GM12801 (cell line): Measurements from ENCODE around the gene SMYD4.

ENCODE experiments used
- TF ChIP-seq, protein P1 (sequence below): IDR thresholded peaks from one replicate; pipeline ENCODE4 v1.5.1; 2011; ENCODE audit warnings: control low read depth; ENCODE audit not compliant: insufficient read length; ENCODE audit errors: extremely low read depth

Gene SMYD4

GRCh38 chr17:1829216-1829591 lies 498 bp downstream of the SMYD4 start:
- TF ChIP-seq, protein P1, sequence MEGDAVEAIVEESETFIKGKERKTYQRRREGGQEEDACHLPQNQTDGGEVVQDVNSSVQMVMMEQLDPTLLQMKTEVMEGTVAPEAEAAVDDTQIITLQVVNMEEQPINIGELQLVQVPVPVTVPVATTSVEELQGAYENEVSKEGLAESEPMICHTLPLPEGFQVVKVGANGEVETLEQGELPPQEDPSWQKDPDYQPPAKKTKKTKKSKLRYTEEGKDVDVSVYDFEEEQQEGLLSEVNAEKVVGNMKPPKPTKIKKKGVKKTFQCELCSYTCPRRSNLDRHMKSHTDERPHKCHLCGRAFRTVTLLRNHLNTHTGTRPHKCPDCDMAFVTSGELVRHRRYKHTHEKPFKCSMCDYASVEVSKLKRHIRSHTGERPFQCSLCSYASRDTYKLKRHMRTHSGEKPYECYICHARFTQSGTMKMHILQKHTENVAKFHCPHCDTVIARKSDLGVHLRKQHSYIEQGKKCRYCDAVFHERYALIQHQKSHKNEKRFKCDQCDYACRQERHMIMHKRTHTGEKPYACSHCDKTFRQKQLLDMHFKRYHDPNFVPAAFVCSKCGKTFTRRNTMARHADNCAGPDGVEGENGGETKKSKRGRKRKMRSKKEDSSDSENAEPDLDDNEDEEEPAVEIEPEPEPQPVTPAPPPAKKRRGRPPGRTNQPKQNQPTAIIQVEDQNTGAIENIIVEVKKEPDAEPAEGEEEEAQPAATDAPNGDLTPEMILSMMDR = no peak

GRCh38 chr17:1820528-1821252 lies 9.0 kb downstream of the SMYD4 start:
- TF ChIP-seq, protein P1 = no peak

DNA sequence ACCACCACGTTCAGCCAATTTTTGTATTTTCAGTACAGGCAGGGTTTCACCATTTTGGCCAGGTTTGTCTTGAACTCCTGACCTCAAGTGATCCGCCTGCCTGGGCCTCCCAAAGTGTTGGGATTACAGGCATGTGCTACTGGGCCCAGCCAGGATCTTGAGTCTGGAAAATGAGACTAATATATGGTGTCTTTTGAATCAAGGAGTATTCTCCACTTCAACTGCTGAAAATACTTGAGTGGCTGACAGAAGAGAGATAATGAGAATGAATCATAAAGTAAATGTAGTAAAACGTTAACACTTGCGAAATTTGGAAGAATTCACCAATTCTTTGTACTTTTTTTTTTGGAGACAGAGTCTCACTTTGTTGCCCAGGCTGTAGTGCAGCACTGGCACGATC lies 16.6 kb downstream of the SMYD4 start:
- TF ChIP-seq, protein P1 = no peak

DNA sequence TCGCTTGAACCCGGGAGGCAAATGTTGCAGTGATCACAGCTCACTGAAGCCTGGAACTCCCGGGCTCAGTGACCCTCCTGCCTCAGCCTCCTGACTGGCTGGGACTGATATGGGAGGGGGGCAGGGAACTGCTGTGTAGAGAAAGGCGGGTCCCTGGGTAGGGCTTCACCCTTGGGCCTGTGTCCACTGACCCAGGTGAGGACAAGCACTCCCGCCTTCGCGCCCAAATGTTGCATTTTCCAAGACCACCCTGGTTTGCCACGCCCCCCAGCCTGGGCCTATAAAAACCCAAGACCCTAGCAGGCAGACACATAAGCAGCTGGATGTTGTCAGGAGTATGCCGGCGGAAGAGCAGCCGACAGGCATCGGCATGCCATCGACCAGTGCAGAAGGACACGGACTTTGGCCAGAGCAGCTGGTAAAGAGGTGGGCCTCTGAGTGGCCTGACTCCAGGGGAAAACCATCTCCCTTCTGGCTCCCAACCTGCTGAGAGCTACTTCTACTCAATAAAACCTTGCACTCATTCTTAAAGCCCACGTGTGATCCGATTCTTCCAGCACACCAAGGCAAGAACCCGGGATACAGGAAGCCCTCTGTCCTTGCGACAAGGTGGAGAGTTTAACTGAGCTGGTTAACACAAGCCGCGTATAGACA lies 19.1 kb downstream of the SMYD4 start:
- TF ChIP-seq, protein P1 = no peak

GRCh38 chr17:1808644-1809043 lies 21.1 kb downstream of the SMYD4 start:
- TF ChIP-seq, protein P1 = no peak

GRCh38 chr17:1807890-1808289 lies 21.8 kb downstream of the SMYD4 start:
- TF ChIP-seq, protein P1 = no peak

GRCh38 chr17:1803280-1803679 lies 26.4 kb downstream of the SMYD4 start:
- TF ChIP-seq, protein P1 = no peak
